Measurements from ENCODE around the gene MT4.

- TF ChIP-seq EZH2phosphoT487 (IDR thresholded peaks at IDR 0.05; ENCODE audit: insufficient read depth, low read depth) (no peak), EZH2 (IDR thresholded peaks at IDR 0.05; ENCODE audit: insufficient read depth, poor library complexity, severe bottlenecking) (no peak)
Observed at GRCh38 chr16:56517206-56517605, 47.7 kb upstream of the MT4 start.
